GM12874 (cell line): ENCODE data around the gene RS1.

Experiments used
- CTCF ChIP-seq: IDR thresholded peaks from 2 replicates; pipeline ENCODE4 v1.5.1; 2011; ENCODE audit warnings: low read depth, mild to moderate bottlenecking, control low read depth, low read length, moderate library complexity; ENCODE audit not compliant: insufficient read depth

Gene RS1

DNA sequence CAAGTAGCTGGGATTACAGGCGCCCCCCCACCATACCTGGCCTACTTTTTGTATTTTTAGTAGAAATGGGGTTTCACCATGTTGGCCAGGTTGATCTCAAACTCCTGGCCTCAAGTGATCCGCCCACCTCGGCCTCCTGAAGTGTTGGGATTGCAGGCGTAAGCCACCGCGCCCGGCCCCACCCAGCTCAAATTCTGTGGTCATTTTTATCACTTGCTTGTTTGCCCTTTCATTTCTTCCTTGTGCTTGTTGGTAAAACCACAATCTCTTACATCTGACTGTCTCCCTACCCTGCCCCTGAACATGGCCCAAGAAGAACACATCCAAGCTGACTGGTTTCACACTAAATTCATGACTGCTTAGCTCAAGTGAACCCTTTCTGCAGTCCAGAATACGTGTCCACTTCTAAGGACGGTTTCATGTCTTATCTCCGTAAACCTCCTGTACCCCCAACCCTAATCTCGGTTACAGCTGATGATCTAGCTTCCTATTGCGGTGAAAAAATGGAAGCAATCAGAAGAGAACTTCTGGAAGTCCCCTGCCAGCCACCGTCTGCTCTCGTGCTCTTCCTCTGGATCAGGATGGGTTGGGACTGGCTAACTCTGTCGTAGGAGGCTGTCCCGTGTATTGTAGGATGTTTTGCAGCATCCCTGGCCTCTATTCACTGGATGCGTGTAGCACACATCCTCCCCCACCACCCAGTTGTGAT lies 5.4 kb upstream of the RS1 start:
- no peak for TF ChIP-seq CTCF

GRCh38 chrX:18676470-18676869 lies 4.6 kb upstream of the RS1 start:
- TF ChIP-seq CTCF, result no peak

DNA sequence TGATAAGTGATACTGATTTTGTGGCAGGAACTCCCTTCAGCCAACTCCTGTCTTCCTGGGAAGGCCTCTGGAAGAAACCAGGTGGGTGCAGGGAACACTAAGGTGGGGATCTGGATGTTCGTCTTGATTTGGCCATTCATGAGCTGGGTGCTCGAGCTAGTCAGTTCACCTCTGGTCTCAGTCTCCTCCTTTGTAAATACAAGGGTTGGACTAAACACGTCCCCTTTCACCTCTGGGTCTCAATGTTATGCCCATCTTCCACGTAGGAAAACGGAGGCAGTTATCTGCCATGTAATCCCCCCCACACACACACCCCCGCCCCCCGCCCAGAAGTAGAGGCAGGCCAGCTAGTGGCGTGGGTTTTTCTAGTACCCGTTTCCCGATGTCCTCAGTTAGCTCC lies 4.1 kb upstream of the RS1 start:
- no peak for TF ChIP-seq CTCF

GRCh38 chrX:18674788-18675735 lies 3.2 kb upstream of the RS1 start:
- TF ChIP-seq CTCF, result no peak

DNA sequence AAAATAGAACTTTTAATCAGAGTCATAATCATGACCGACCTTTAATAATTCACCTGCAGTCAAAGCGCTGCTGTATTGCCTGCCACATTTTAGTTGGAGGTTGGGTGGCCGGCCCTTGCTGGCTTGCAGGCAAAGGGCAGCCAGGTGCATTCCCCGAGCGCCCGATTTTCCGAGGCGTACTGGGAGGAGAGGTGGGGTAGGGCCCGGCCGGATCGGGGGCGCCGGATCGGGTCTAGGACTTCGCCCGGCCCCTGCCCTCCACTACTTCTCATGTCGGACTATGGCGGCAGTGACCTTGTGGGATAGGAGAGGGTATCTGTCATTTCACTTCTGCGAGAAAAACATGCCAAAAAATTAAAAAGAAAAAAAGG lies 2.5 kb upstream of the RS1 start:
- TF ChIP-seq CTCF, result no peak

GRCh38 chrX:18668071-18668835 lies 3.7 kb downstream of the RS1 start:
- no peak for TF ChIP-seq CTCF

GRCh38 chrX:18666614-18667013 lies 5.3 kb downstream of the RS1 start:
- TF ChIP-seq CTCF, result no peak
